GM18873 (cell line): Measurements from ENCODE around the gene SPPL2B.

ENCODE experiments used
- ATAC-seq: cut with Tn5 transposase; IDR thresholded peaks from one replicate; pipeline ENCODE4 v1.9.1; 2021; ENCODE audit warnings: mild to moderate bottlenecking, moderate library complexity, moderate number of reproducible peaks; ENCODE audit not compliant: unreplicated experiment, low FRiP score

SPPL2B gene

GRCh38 chr19:2321565-2322283 is 6.8 kb upstream of the SPPL2B start:
- ATAC-seq = no peak

- ATAC-seq = no peak
These were observed 4.8 kb upstream of the SPPL2B start for GRCh38 chr19:2323707-2324106.

GRCh38 chr19:2324220-2324948 is 4.1 kb upstream of the SPPL2B start:
- no peak for ATAC-seq

GRCh38 chr19:2325281-2326046 is 3.0 kb upstream of the SPPL2B start:
- ATAC-seq = no peak

- no peak for ATAC-seq
These were observed 1.7 kb upstream of the SPPL2B start for GRCh38 chr19:2326699-2327360.

- ATAC-seq = peak; percentile 11
These were observed 597 bp upstream of the SPPL2B start for GRCh38 chr19:2327773-2328400.

GRCh38 chr19:2329149-2329478 is 630 bp downstream of the SPPL2B start:
- no peak for ATAC-seq

- no peak for ATAC-seq
These were observed 1.0 kb downstream of the SPPL2B start for GRCh38 chr19:2329501-2329916.

GRCh38 chr19:2330255-2330631 is 1.8 kb downstream of the SPPL2B start:
- no peak for ATAC-seq

GRCh38 chr19:2330632-2331284 is 2.3 kb downstream of the SPPL2B start:
- ATAC-seq = no peak

GRCh38 chr19:2331601-2332246 is 3.2 kb downstream of the SPPL2B start:
- ATAC-seq = no peak

- ATAC-seq = no peak
These were observed 4.0 kb downstream of the SPPL2B start for GRCh38 chr19:2332341-2333026.

- ATAC-seq = no peak
These were observed 4.7 kb downstream of the SPPL2B start for GRCh38 chr19:2333027-2333806.

- ATAC-seq = no peak
These were observed 5.3 kb downstream of the SPPL2B start for GRCh38 chr19:2333807-2334211.

GRCh38 chr19:2334426-2334825 is 5.9 kb downstream of the SPPL2B start:
- no peak for ATAC-seq

- ATAC-seq = no peak
These were observed 6.7 kb downstream of the SPPL2B start for GRCh38 chr19:2334986-2335846.

GRCh38 chr19:2335848-2336247 is 7.4 kb downstream of the SPPL2B start:
- no peak for ATAC-seq
